Colonic mucosa (tissue), 4 donors: ENCODE data around the gene OSTN. TPM values are rescaled to one million over a fixed set of nuclear protein-coding genes. Genes with fewer than 3 reads are reported as not detected.

Experiments
- DNase-seq: peaks from one replicate; pipeline ENCODE4 v3.0.0-alpha.2; 2020
- H3K27ac ChIP-seq: fragments of 200-600 bp; one replicate; pipeline ENCODE4 v1.8.0; 2021
- H3K27me3 ChIP-seq: fragments of 200-600 bp; one replicate; pipeline ENCODE4 v1.8.0; 2021
- H3K36me3 ChIP-seq: fragments of 200-600 bp; one replicate; pipeline ENCODE4 v1.8.0; 2021
- H3K4me1 ChIP-seq: fragments of 200-600 bp; one replicate; pipeline ENCODE4 v1.8.0; 2021; ENCODE audit warnings: mild to moderate bottlenecking
- H3K4me3 ChIP-seq: fragments of 200-600 bp; one replicate; pipeline ENCODE4 v1.8.0; 2021
- H3K9ac ChIP-seq, 2 donors: one replicate each; pipeline ENCODE4 v1.7.0; 2013; ENCODE audit warnings: control low read depth in 2 of 2, low read depth in 2 of 2, low read length in 2 of 2
- H3K9me3 ChIP-seq: fragments of 200-600 bp; one replicate; pipeline ENCODE4 v1.8.0; 2021
- CTCF ChIP-seq: fragments of 200-600 bp; IDR thresholded peaks from one replicate; pipeline ENCODE4 v1.8.0; 2022; ENCODE audit warnings: antibody characterized with exemption, mild to moderate bottlenecking
- intact Hi-C: fragments of 100-400 bp; cut with DNase I; formaldehyde crosslinking; loops from one replicate; pipeline ENCODE4 v1.14.1; 2022
- total RNA-seq, 2 donors: library from RNA; stranded (reverse); fragmentation: NEBNext Ultra II Directional in 1 of 2; extraction: Animal tissue kit (Norgen Biotek cat#: 25700) in 1 of 2; gene quantifications; one replicate each; pipeline ENCODE4 v1.2.1, GENCODE V29; 2021
- donor health status: healthy.
- donor health status: DM: no; HTN: no; CAD: no.
- donor health status: DM: no; HTN: no; CAD: no.

OSTN gene
- total RNA-seq, 2 donors from 2014 or later: not detected

- no peaks in the 10 kb centered on the region for H3K9me3 ChIP-seq
- intact Hi-C loops: no loop called here
- no peak overlapping the region for H3K9ac ChIP-seq
- H3K27me3 ChIP-seq: no peaks in the 10 kb centered on the region
- H3K4me1 ChIP-seq: no peaks in the 10 kb centered on the region
- TF ChIP-seq CTCF: no peak
- no peak for DNase-seq
- no peak overlapping the region for H3K27ac ChIP-seq
- no peaks in the 10 kb centered on the region for H3K36me3 ChIP-seq
- no peak overlapping the region for H3K4me3 ChIP-seq
Observed at GRCh38 chr3:191282251-191283185, 83.5 kb downstream of the OSTN start.

GRCh38 chr3:191283400-191283799, 84.4 kb downstream of the OSTN start:
- TF ChIP-seq CTCF: no peak
- Histone ChIP-seq H3K9me3 (no peaks in the 10 kb centered on the region), H3K36me3 (no peaks in the 10 kb centered on the region), H3K4me3 (no peak overlapping the region), H3K9ac (no peak overlapping the region), H3K27ac (no peak overlapping the region), H3K4me1 (no peaks in the 10 kb centered on the region), H3K27me3 (no peaks in the 10 kb centered on the region)
- DNase-seq: no peak
- intact Hi-C loops: no loop called here

- DNase-seq: no peak
- Histone ChIP-seq H3K27me3 (no peaks in the 10 kb centered on the region), H3K4me1 (no peaks in the 10 kb centered on the region), H3K36me3 (no peaks in the 10 kb centered on the region), H3K4me3 (no peak overlapping the region), H3K9ac (no peak overlapping the region), H3K9me3 (no peaks in the 10 kb centered on the region), H3K27ac (no peak overlapping the region)
- TF ChIP-seq CTCF: no peak
- intact Hi-C loops: no loop called here
Observed at GRCh38 chr3:191290311-191291025, 91.4 kb downstream of the OSTN start.

- Histone ChIP-seq H3K4me3 (no peak overlapping the region), H3K27ac (no peak overlapping the region), H3K27me3 (no peaks in the 10 kb centered on the region), H3K4me1 (no peaks in the 10 kb centered on the region), H3K36me3 (no peaks in the 10 kb centered on the region), H3K9ac (no peak overlapping the region), H3K9me3 (no peaks in the 10 kb centered on the region)
- TF ChIP-seq CTCF: no peak
- intact Hi-C loops: no loop called here
- no peak for DNase-seq
Observed at GRCh38 chr3:191292243-191293015, 93.4 kb downstream of the OSTN start.

- no peak for DNase-seq
- TF ChIP-seq CTCF: no peak
- intact Hi-C loops: no loop called here
- no peaks in the 10 kb centered on the region for H3K4me1 ChIP-seq
- H3K9me3 ChIP-seq: no peaks in the 10 kb centered on the region
- H3K27ac ChIP-seq: no peak overlapping the region
- H3K9ac ChIP-seq: no peak overlapping the region
- no peaks in the 10 kb centered on the region for H3K36me3 ChIP-seq
- no peak overlapping the region for H3K4me3 ChIP-seq
- H3K27me3 ChIP-seq: no peaks in the 10 kb centered on the region
Observed at GRCh38 chr3:191294291-191294690, 95.2 kb downstream of the OSTN start.
